Spleen (tissue), 11 donors: ENCODE measurements around the gene LMBR1. TPM values are rescaled to one million over a fixed set of nuclear protein-coding genes. Genes with fewer than 3 reads are reported as not detected.
A peak's percentile ranks its signal among the peaks of the same experiment; 100 is the strongest.

Experiments used
- DNase-seq: peaks from one replicate; pipeline ENCODE4 v3.0.0-alpha.2; 2020
- H3K27ac ChIP-seq, 8 donors: fragments of 200-600 bp; sonication (generic) in 7 of 8; 1 replicate in 4 of 8; 2 replicates in 4 of 8; pipeline versions ENCODE4 v1.5.0 to v1.8.0; 2016 to 2021; ENCODE audit warnings: inconsistent platforms in 4 of 8, mild to moderate bottlenecking in 4 of 8, moderate library complexity in 1 of 8
- H3K27me3 ChIP-seq, 7 donors: fragments of 200-600 bp; sonication (generic) in 6 of 7; replicated peaks in 1 of 7; 1 replicate in 4 of 7; 2 replicates in 3 of 7; pipeline versions ENCODE4 v1.5.0 to v1.8.0; 2016 to 2021; ENCODE audit warnings: inconsistent platforms in 3 of 7, mild to moderate bottlenecking in 1 of 7
- H3K36me3 ChIP-seq, 6 donors: fragments of 200-600 bp; sonication (generic) in 5 of 6; 1 replicate in 4 of 6; 2 replicates in 2 of 6; pipeline versions ENCODE4 v1.5.0 to v1.8.0; 2016 to 2021; ENCODE audit warnings: inconsistent platforms in 2 of 6
- H3K4me1 ChIP-seq, 6 donors: fragments of 200-600 bp; sonication (generic) in 5 of 6; 1 replicate in 3 of 6; 2 replicates in 3 of 6; pipeline versions ENCODE4 v1.5.0 to v1.8.0; 2016 to 2021; ENCODE audit warnings: inconsistent platforms in 3 of 6
- H3K4me3 ChIP-seq, 8 donors: fragments of 200-600 bp; sonication (generic) in 7 of 8; 1 replicate in 4 of 8; 2 replicates in 4 of 8; pipeline versions ENCODE4 v1.5.0 to v1.8.0; 2016 to 2021; ENCODE audit warnings: inconsistent platforms in 4 of 8, mild to moderate bottlenecking in 4 of 8, moderate library complexity in 2 of 8
- H3K9me3 ChIP-seq, 8 donors: fragments of 200-600 bp; sonication (generic) in 7 of 8; 1 replicate in 4 of 8; 2 replicates in 4 of 8; pipeline versions ENCODE4 v1.5.0 to v1.8.0; 2016 to 2021; ENCODE audit warnings: inconsistent platforms in 4 of 8
- CTCF ChIP-seq, 11 experiments: fragments of 200-600 bp in 7 of 11; fragments of 450-650 bp in 4 of 11; sonication (generic) in 4 of 11; IDR thresholded peaks in 8 of 11; conservative IDR thresholded peaks in 3 of 11; 1 replicate in 7 of 11; 2 replicates in 4 of 11; pipeline versions ENCODE4 v1.4.0 to v1.8.0; 2016 to 2021; ENCODE audit warnings: antibody characterized with exemption in 11 of 11, inconsistent platforms in 4 of 11, mild to moderate bottlenecking in 1 of 11
- POLR2A ChIP-seq, 3 donors: fragments of 450-650 bp; IDR thresholded peaks; one replicate each; pipeline ENCODE4 v1.5.1; 2017; ENCODE audit warnings: antibody characterized with exemption in 3 of 3, mild to moderate bottlenecking in 1 of 3
- POLR2AphosphoS5 ChIP-seq, 3 donors: sonication (generic); formaldehyde crosslinking; IDR thresholded peaks; one replicate each; pipeline ENCODE4 v1.5.1; 2017; ENCODE audit warnings: antibody characterized with exemption in 3 of 3
- WGBS, 5 donors: extraction: QIAGEN DNeasy Blood & Tissue Kit in 3 of 5; methylation state at CpG; one replicate each; pipeline versions ENCODE4 v1.1.5 to v1.1.7; 2013 to 2018; 5-methylcytosine and 5-hydroxymethylcytosine counted together
- intact Hi-C: fragments of 100-400 bp; cut with DNase I; formaldehyde crosslinking; loops from one replicate; pipeline ENCODE4 v1.15.0; 2023; ENCODE audit warnings: low total_unique reads
- polyA plus RNA-seq, 3 donors: library from polyadenylated mRNA; stranded (reverse); fragments of 200-250 nt; gene quantifications; one replicate each; pipeline ENCODE4 v1.2.1, GENCODE V29; 2013
- total RNA-seq, 7 donors: library from RNA; depleted of rRNA in 3 of 7; stranded (reverse); fragments of >200 nt in 3 of 7; fragmentation: NEBNext Ultra II Directional in 4 of 7; extraction: Animal tissue kit (Norgen Biotek cat#: 25700) in 4 of 7; gene quantifications; one replicate each; pipeline versions ENCODE4 v1.1.0 to v1.2.1, GENCODE V29; 2016 to 2021
- donor health status: healthy with polysubstance abuse.
- donor health status: DM: no; HTN: no; CAD: no; lungs with moderate emphysema.
- donor health status: DM: no; HTN: no; CAD: no.
- donor health status: Bipolar disorder and iron deficiency.
- donor health status: healthy.
- donor health status: DM: no; HTN: no; CAD: no.
- donor health status: DM: yes; HTN: yes; CAD: no.

The LMBR1 gene
- total and polyA plus RNA-seq, 10 donors = 4.8 to 88.3 (median 63.7) TPM

- Histone ChIP-seq H3K4me3 (no peak overlapping the region), H3K4me1 (peaks cover 0 to 35% (median 23%) of the 10 kb centered on the region in 6 donors), H3K27ac (no peak overlapping the region), H3K36me3 (peaks cover 0 to 49% (median 8%) of the 10 kb centered on the region in 6 donors), H3K9me3 (no peaks in the 10 kb centered on the region), H3K27me3 (no peaks in the 10 kb centered on the region)
- DNase-seq = no peak
- intact Hi-C loops = no loop called here
- WGBS, 5 donors = 95 to 97% (median 96%) methylated on average over 3 of the region's 3 CpGs
- TF ChIP-seq POLR2A (IDR thresholded peaks at IDR 0.05) = no peak
- TF ChIP-seq CTCF (IDR thresholded peaks at IDR 0.05 in 8 of 11, conservative IDR thresholded peaks at IDR 0.05 in 3 of 11) = no peak
- TF ChIP-seq POLR2AphosphoS5 (IDR thresholded peaks at IDR 0.05) = no peak
These were observed 58.5 kb downstream of the LMBR1 start for GRCh38 chr7:156834462-156834861.

- TF ChIP-seq POLR2AphosphoS5 (IDR thresholded peaks at IDR 0.05) (no peak), POLR2A (IDR thresholded peaks at IDR 0.05) (no peak), CTCF (IDR thresholded peaks at IDR 0.05 in 8 of 11, conservative IDR thresholded peaks at IDR 0.05 in 3 of 11) (no peak)
- H3K27me3 ChIP-seq = no peaks in the 10 kb centered on the region
- H3K27ac ChIP-seq = peak overlapping the region in 1 of 8 donors; percentile 64
- intact Hi-C loops = no loop called here
- H3K4me3 ChIP-seq = no peak overlapping the region
- DNase-seq = no peak
- 95 to 98% (median 96%) methylated on average over 4 of the region's 4 CpGs for WGBS, 5 donors
- H3K36me3 ChIP-seq = peaks cover 0 to 49% (median 8%) of the 10 kb centered on the region in 6 donors
- no peaks in the 10 kb centered on the region for H3K9me3 ChIP-seq
- H3K4me1 ChIP-seq = peaks cover 0 to 39% (median 25%) of the 10 kb centered on the region in 6 donors
These were observed 59.7 kb downstream of the LMBR1 start for GRCh38 chr7:156833312-156833711.

- Histone ChIP-seq H3K4me1 (peaks cover 0 to 39% (median 25%) of the 10 kb centered on the region in 6 donors), H3K36me3 (peaks cover 0 to 49% (median 8%) of the 10 kb centered on the region in 6 donors), H3K27ac (peak overlapping the region in 5 of 8 donors; percentile 24 to 64 (median 47)), H3K9me3 (no peaks in the 10 kb centered on the region), H3K27me3 (no peaks in the 10 kb centered on the region), H3K4me3 (no peak overlapping the region)
- TF ChIP-seq POLR2A (IDR thresholded peaks at IDR 0.05) (no peak), CTCF (IDR thresholded peaks at IDR 0.05 in 8 of 11, conservative IDR thresholded peaks at IDR 0.05 in 3 of 11) (no peak), POLR2AphosphoS5 (IDR thresholded peaks at IDR 0.05) (no peak)
- 81 to 97% (median 91%) methylated on average over 1 of the region's 1 CpG for WGBS, 5 donors
- DNase-seq = no peak
- intact Hi-C loops = no loop called here
These were observed 60.6 kb downstream of the LMBR1 start for GRCh38 chr7:156832195-156832877.

GRCh38 chr7:156829669-156830336 is 63.2 kb downstream of the LMBR1 start:
- H3K4me1 ChIP-seq = peaks cover 0 to 39% (median 25%) of the 10 kb centered on the region in 6 donors
- H3K36me3 ChIP-seq = peaks cover 0 to 43% (median 8%) of the 10 kb centered on the region in 6 donors
- H3K9me3 ChIP-seq = no peaks in the 10 kb centered on the region
- TF ChIP-seq POLR2AphosphoS5 (IDR thresholded peaks at IDR 0.05) = no peak
- TF ChIP-seq POLR2A (IDR thresholded peaks at IDR 0.05) = no peak
- no peak for TF ChIP-seq CTCF (IDR thresholded peaks at IDR 0.05 in 8 of 11, conservative IDR thresholded peaks at IDR 0.05 in 3 of 11)
- intact Hi-C loops = no loop called here
- H3K4me3 ChIP-seq = no peak overlapping the region
- 61 to 72% (median 68%) methylated on average over 6 of the region's 6 CpGs for WGBS, 5 donors
- DNase-seq = no peak
- H3K27me3 ChIP-seq = no peaks in the 10 kb centered on the region
- peak overlapping the region in 2 of 8 donors; percentile 45 to 50 for H3K27ac ChIP-seq
